ENCODE measurements around the gene TBC1D16.
"Not testable (repeated sequence)": the region's sequence is repeated elsewhere in the genome, so short reads cannot be mapped to it uniquely, and the experiment has no call there.

The TBC1D16 gene

GRCh38 chr17:80051681-80052080, 16.0 kb upstream of the TBC1D16 start:
- DNase-seq: no peak

DNA sequence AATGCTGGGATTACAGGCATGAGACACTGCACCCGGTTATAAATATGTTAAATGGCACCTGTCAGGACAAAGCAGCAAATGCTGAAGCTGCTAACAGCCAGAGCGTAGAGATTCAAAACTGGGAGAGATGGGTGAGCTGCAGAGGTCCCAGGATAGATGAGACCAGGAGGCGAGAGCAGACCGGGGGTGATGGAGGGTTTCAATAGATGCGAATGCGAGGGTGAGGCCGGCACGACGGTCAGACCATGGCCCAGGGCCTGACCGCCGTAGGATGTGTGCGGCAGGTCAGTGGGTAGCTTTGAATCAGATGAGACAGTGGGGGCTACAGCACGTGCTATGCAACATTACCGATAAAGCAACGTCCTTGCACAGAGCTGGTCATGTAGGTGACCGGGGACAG, 15.0 kb upstream of the TBC1D16 start:
- no peak for DNase-seq

DNA sequence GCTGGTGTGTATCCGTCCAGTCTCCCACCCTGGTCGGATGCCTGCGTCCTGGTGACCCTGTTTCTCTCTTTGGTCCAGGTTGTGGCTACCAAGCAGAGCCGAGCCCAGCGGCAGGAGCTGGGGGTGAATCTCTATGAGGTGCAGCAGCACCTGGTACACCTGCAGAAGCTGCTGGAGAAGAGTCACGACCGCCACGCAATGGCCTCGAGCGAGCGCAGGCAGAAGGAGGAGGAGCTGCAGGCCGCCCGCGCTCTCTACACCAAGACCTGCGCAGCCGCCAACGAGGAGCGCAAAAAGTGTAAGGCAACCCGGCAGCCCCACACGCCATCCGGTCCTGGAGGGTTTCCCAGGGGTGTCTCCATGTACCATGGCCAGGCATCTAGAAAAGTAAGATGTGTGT, 14.3 kb upstream of the TBC1D16 start:
- no peak for DNase-seq

DNA sequence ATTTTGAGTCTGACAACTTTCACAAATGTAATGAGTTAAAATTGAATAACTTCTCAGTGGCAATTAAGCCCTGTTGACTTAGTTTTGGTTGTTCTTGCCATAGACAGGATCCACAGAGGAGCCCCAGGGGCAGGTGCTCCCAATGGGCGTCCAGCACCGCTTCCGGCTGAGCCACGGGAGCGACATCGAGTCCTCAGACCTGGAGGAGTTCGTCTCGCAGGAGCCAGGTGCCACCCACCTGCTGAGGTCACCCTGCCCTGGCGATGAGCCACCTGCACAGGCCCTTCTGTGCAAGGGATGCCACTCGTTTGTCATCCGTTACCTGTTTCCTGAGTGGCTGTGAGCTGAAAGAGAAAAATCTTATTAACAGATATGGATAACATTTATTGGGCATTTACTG, 11.5 kb upstream of the TBC1D16 start:
- no peak for DNase-seq

- not testable (repeated sequence) for DNase-seq
Observed at GRCh38 chr17:80046709-80047108, 11.0 kb upstream of the TBC1D16 start.

- no peak for DNase-seq
Observed at GRCh38 chr17:80045703-80046102, 10.0 kb upstream of the TBC1D16 start.

- no peak for DNase-seq
Observed at GRCh38 chr17:80043963-80044362, 8.3 kb upstream of the TBC1D16 start.

DNA sequence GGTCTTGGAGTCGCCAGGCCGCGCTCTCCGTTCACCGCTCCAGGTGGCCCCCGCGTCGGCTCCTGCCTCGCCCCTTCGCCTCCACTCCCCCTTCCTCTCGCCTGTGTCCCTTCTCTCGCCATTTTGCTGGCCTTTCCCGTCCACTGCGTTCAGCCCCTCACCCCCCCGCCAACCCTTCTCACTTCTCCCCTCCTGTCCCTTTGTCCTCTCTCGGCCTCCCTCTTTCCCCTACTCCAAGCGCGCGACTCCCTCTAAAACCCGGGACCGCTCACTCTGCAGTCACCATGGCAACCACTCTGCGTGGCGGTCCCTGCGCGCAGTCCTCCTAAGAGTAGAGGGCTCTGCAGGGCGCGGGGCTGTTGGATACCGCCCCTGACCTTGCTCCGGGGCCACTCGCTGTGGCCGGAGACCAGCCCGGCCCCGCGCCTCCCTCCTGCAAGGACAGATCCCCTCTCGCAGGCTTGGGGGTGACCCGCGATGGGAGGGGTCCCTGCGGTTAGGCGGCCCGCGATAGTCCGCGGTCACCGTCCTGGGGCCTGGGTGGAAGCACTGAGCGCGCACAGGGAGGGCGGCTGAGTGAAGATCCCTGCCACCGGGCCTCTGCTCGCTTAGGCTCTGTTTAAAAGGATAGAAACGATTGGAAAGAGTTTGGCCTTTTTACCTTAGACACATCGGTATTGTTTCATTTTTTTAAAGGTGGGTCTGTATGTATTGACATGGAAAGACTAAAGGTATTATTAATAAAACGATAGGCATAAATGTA, 1.2 kb upstream of the TBC1D16 start:
- DNase-seq: no peak

DNA sequence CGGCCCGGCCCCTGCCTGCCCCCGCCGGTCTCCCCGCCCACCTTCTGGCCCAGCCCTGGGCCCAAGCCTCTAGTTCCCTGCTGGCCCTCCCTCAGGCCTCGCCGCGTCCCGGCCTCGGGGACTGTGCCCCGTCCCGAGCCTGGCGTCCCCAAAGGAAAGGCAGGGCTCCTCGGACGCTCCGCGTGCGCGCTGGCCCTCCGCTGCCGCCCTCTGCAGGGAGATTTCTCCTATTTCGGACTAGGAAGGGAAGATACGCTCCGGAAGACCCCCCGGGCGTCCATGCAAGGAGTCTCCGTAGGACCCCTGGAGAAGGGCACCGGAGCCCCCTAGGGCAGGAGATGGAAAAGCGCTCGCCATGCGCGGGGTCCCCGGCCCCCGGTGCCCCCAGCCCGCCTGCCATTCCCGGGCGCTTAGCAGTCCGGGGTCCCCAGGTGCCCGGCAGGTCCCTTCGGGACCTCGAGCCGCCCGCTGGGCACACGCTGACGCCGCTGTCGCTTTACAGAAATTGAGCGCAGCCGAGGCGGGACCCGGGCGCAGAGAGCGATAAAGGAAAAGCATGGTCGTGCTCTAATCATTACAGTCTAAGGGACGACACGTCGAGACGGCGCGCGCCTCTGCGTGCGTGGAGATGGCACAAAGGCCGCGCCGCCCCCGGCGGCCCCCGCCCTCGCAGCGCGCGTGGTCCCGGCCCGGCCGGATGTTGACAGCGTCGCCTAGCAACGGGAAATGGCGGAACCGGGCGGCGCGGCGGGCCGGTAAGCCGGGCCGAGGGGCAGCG, 454 bp upstream of the TBC1D16 start, which contains the start of gene CCDC40:
CCDC40 (plus strand) TSS at position 706 of the 778 bp plus-strand sequence; CDS start at position 727, 21 bp downstream.
- peak in 1 of 2 experiments; percentile 26 for DNase-seq

- peak in 1 of 2 experiments; percentile 24 for DNase-seq
Observed at GRCh38 chr17:80034791-80035686, 633 bp downstream of the TBC1D16 start.

DNA sequence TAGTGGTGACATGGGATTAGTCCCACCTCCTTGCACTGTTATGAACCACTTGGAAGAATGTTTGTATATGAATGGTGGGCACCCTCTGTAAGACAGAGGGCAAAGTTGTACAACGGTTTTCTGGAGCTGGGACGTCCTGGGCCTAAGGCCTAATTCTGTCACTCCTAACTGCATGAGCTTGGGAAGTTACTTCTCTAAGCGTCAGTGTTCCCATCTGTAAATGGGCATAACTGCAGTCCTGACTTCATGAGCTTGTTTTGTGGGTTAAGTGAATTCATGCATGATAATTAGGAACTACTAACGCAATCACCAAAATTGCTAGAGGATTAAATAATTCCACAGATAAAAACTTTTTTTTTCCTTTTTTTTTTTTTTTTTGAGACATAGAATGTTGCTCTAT, 1.8 kb downstream of the TBC1D16 start:
- no peak for DNase-seq

- DNase-seq: no peak
Observed at GRCh38 chr17:80032614-80033171, 3.0 kb downstream of the TBC1D16 start.

GRCh38 chr17:80031691-80032430, 3.8 kb downstream of the TBC1D16 start:
- DNase-seq: no peak

- DNase-seq: no peak
Observed at GRCh38 chr17:80030730-80031410, 4.8 kb downstream of the TBC1D16 start.

DNA sequence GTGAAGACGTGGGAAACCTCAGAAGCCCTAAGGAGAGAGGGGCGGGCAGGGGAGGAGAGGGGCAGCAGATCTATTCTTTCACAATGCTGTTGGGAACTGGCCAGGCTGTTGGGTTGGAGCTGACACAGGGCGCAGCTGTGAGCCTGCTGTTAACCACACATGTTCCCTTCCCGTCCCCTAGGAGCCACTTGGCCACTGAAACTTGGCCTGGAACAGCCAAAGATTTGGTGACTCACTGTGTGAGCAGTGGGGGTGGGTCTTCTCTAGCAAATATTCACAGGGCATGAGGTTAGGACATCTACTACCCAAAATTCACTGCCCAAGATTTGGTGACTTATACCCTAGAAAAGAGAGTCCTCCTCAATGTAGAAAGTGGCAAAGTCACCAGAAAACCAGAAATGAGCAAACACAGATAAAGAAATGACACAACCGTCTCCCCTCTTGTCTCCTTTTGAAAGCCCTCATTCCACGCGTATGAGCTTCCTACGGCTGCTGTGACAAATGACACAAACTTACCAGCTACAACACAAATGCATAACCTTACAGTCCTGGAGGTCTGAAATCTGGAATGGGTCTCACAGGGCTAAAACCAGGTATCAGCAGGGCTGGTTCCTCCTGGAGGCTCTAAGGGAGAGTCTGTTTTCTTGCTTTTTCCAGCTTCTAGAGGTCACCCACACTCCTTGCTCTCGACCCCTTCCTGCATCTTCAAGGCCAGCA, 6.3 kb downstream of the TBC1D16 start:
- peak in 1 of 2 experiments; percentile 13 for DNase-seq

- DNase-seq: no peak
Observed at GRCh38 chr17:80028030-80028429, 7.6 kb downstream of the TBC1D16 start.

DNA sequence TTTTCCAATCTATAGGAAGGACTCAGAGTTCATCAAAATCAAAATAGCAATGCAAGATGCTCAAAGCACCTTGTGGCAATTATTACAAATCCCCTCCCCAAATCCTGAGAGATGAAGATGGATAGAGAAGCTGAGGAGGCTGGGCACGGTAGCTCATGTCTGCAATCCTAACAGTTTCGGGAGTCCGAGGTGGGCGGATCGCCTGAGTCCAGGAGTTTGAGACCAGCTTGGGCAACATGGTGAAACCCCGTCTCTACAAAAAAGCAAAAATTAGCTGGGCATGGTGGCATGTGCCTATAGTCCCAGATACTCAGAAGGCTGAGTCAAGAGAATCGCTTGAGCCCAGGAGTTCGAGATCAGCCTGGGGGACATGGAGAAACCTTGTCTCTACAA, 8.6 kb downstream of the TBC1D16 start:
- DNase-seq: no peak

- no peak for DNase-seq
Observed at GRCh38 chr17:80026359-80027042, 9.2 kb downstream of the TBC1D16 start.

DNA sequence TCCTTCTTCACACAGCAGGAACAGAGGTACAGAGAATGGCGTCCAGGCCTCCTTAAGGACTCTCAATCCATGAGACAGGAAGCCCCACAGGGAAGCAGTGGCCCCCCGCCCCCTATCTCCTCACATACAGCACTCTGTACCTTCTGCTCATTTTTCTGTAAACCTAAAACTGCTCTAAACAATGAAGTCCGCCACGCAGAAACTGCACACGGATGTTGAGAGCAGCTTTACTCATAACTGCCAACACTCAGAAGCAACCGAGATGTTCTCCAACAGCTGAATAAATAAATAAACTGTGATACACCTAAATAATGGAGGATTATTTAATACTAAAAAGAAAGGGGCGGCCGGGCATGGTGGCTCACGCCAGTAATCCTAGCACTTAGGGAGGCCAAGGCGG, 9.9 kb downstream of the TBC1D16 start:
- DNase-seq: no peak

DNA sequence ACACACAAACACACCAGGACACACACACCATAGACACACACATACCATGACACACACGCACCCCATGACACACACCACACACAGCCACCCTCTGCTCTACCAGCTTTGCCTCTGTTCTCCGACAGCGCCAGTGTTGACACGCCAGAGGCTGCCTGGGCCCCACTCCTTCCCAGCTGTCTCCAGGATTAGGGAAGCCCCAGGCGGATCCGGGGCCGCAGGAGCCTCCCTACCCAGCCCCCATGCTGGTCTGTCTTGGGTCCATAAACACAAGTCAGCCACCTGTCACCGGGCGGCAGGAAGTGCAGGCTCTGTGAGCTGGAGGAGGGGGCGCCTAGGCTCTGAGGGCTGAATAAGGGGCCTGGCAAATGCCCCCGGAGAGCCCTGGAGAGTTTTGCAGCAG, 10.5 kb downstream of the TBC1D16 start:
- DNase-seq: no peak

All from AML-193 (cell line).